ENCODE measurements around the gene LXN. TPM values are rescaled to one million over a fixed set of nuclear protein-coding genes. Genes with fewer than 3 reads are reported as not detected.

The LXN gene
- total and polyA plus RNA-seq, 2 of the 4 experiments (the other 2 are of a cell fraction) = 93.6 to 155 TPM

DNA sequence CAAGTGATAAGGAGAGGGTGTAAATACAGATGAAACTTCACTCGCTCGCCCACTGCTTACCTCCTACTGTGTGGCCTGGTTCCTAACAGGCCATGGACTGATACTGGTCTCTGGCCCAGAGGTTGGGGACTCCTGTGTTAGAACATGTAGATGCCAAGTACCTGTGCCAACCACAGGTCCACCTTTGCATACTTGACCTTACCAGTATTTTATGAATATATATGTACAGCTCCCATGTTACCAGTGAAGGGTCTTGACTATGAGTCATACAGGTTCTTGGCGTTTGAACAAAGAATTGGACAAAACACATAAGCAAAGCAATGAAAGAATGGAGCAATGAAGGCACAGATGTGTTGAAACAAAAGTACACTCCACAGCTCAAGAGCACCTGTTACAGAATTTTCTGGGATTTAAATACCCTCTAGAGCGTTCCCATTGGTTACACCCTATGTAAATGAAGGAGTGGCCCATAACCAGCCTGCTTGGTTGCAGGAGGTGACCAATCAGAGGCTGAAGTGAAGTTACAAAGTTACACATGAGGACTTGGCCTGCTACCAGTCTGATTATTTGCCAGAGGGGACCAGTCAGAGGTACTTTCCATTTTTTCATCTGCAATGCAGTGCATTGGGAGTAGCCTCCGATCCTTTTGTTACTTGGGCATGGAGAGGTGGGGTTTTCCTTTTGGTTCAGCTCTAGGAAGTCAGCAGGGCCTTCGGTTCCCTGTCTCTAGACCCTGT, 29.8 kb downstream of the LXN start (continued):
- TF ChIP-seq, protein P1, sequence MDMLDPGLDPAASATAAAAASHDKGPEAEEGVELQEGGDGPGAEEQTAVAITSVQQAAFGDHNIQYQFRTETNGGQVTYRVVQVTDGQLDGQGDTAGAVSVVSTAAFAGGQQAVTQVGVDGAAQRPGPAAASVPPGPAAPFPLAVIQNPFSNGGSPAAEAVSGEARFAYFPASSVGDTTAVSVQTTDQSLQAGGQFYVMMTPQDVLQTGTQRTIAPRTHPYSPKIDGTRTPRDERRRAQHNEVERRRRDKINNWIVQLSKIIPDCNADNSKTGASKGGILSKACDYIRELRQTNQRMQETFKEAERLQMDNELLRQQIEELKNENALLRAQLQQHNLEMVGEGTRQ (IDR thresholded peaks at IDR 0.05; ENCODE audit: low read depth, low read length) = no peak
- TF ChIP-seq RCOR1 (IDR thresholded peaks at IDR 0.05; ENCODE audit: insufficient replicate concordance, low read length) = no peak
- no peak for TF ChIP-seq RAD21 (IDR thresholded peaks at IDR 0.05; ENCODE audit: low read length)
- TF ChIP-seq FOS (IDR thresholded peaks at IDR 0.05; ENCODE audit: low read depth, low read length) = no peak

GRCh38 chr3:158642005-158642404, 30.4 kb downstream of the LXN start:
- no TSS peak for BruUV-seq (replicated peaks)
- dilution Hi-C loops (cut with HindIII; ENCODE audit: low sequenced_read_pairs, unreplicated experiment) = no loop called here

More at GRCh38 chr3:158642005-158642404, 30.4 kb downstream of the LXN start:
- no CpG with 5 or more reads among the region's 7 CpGs for WGBS, 2 experiments (ENCODE audit: extremely low coverage in 2 of 2, insufficient read length in 1 of 2)
- Histone ChIP-seq H2BK20ac (ENCODE audit: low read depth, low read length) (no peak overlapping the region), H2AK9ac (replicated peaks; ENCODE audit: low read depth, low read length, poor library complexity) (no peak overlapping the region), H3K9me1 (ENCODE audit: insufficient read depth, low read length) (no peaks in the 10 kb centered on the region), H2BK120ac (ENCODE audit: low read depth, low read length) (no peak overlapping the region), H3K27me3 (ENCODE audit: control insufficient read depth, insufficient read depth, low read length) (no peaks in the 10 kb centered on the region), H2AFZ (replicated peaks; ENCODE audit: low read length, poor library complexity) (no peak overlapping the region), H3K9ac (ENCODE audit: low read depth, low read length) (no peak overlapping the region), H3K4me3 (ENCODE audit: insufficient read depth, low read depth, low read length) (no peak overlapping the region), H2BK5ac (ENCODE audit: low read depth, low read length, poor library complexity, severe bottlenecking) (no peak overlapping the region), H3K14ac (replicated peaks; ENCODE audit: low read depth, low read length) (no peak overlapping the region), H3K23ac (ENCODE audit: low read depth, low read length) (no peak overlapping the region), H4K5ac (ENCODE audit: low read depth, low read length) (no peak overlapping the region), H3K56ac (ENCODE audit: extremely low read depth, insufficient read depth, low read length) (no peak overlapping the region), H4K91ac (ENCODE audit: insufficient read depth, low read depth, low read length) (no peak overlapping the region), H3K9me3 (ENCODE audit: control insufficient read depth, insufficient read depth, low read length) (no peaks in the 10 kb centered on the region), H3K4me1 (ENCODE audit: control insufficient read depth, insufficient read depth, low read length) (no peaks in the 10 kb centered on the region), H4K20me1 (ENCODE audit: insufficient read depth, low read length) (no peaks in the 10 kb centered on the region), H3K36me3 (ENCODE audit: control insufficient read depth, insufficient read depth, low read length) (peaks cover 4% of the 10 kb centered on the region), H2AK5ac (ENCODE audit: low read depth, low read length) (no peak overlapping the region), H2BK15ac (ENCODE audit: low read depth, low read length) (no peak overlapping the region), H4K8ac (ENCODE audit: low read depth in 2 of 2, low read length in 2 of 2) (no peak overlapping the region), H3K4me2 (ENCODE audit: low read depth, low read length) (no peak overlapping the region), H3K4ac (ENCODE audit: low read depth, low read length) (no peak overlapping the region), H3K79me1 (ENCODE audit: low read depth in 1 of 2, low read length in 2 of 2) (peaks cover 8 to 20% of the 10 kb centered on the region in 2 experiments; a peak in 3 of 4 replicates), H3K27ac (ENCODE audit: insufficient read depth, low read length) (no peak overlapping the region), H3K18ac (ENCODE audit: low read depth, low read length) (no peak overlapping the region)
- CTCF ChIA-PET = no interaction called here
- POLR2A ChIA-PET (ENCODE audit: unreplicated experiment) = no interaction called here
- intact Hi-C loops (cut with micrococcal nuclease) (loop anchor here (5.0 to 10.0 kb wide), 4 partner anchors 70 to 1025 kb away; partner anchors contain the start of genes MLF1 and SHOX2), in situ Hi-C loops (cut with MboI; ENCODE audit: low sequenced_read_pairs) (loop anchor here (25.0 kb wide), 1 partner anchor 620 kb away; no protein-coding TSS in a partner anchor)
- DNase-seq (no peak), ATAC-seq (ENCODE audit: low read depth) (no peak)
- TF ChIP-seq MAZ (IDR thresholded peaks at IDR 0.05; ENCODE audit: borderline replicate concordance, low read depth, low read length) (no peak), CHD1 (IDR thresholded peaks at IDR 0.05; ENCODE audit: low read depth, low read length) (no peak), POLR2A (IDR thresholded peaks at IDR 0.05; ENCODE audit: low read depth, low read length) (no peak), MAFK (IDR thresholded peaks at IDR 0.05; ENCODE audit: low read depth, low read length) (no peak), MXI1 (IDR thresholded peaks at IDR 0.05; ENCODE audit: borderline replicate concordance, low read depth, low read length) (no peak), SMC3 (IDR thresholded peaks at IDR 0.05; ENCODE audit: low read depth, low read length) (no peak), ELK1 (IDR thresholded peaks at IDR 0.05; ENCODE audit: borderline replicate concordance, low read depth, low read length) (no peak), FOS (IDR thresholded peaks at IDR 0.05; ENCODE audit: low read depth, low read length) (no peak), RFX5 (IDR thresholded peaks at IDR 0.05; ENCODE audit: low read depth, low read length) (no peak), RAD21 (IDR thresholded peaks at IDR 0.05; ENCODE audit: low read length) (no peak), NFE2L2 (IDR thresholded peaks at IDR 0.05; ENCODE audit: low read depth, low read length) (no peak)
- TF ChIP-seq, protein P1 (IDR thresholded peaks at IDR 0.05; ENCODE audit: low read depth, low read length) = no peak

Data from IMR-90 (cell line).